ENCODE results near the gene IGSF6. TPM values are rescaled to one million over a fixed set of nuclear protein-coding genes. Genes with fewer than 3 reads are reported as not detected.
A peak's percentile ranks its signal among the peaks of the same experiment; 100 is the strongest.

The IGSF6 gene
- total RNA-seq, 3 donors from 2014 or later, result not detected

DNA sequence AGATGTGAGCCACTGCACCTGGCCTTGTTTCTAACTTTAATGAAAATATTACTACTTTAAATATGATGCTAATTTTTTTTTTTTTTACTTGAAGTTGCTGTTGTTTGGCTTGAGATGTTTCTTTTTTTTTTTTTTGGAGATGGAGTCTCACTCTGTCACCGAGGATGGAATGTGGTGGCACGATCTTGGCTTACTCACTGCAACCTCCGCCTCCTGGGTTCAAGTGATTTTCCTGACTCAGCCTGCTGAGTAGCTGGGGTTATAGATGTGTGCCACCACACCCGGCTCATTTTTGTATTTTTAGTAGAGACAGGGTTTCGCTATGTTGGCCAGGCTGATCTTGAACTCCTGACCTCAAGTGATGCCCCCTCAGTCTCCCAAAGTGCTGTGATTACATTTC, 23.6 kb downstream of the IGSF6 start:
- no peaks in the 10 kb centered on the region for H3K9me3 Mint-ChIP-seq
- ATAC-seq (no peak), DNase-seq (no peak)
- H3K4me3 Mint-ChIP-seq, result no peak overlapping the region
- H3K27me3 Mint-ChIP-seq (ENCODE audit: low read depth), result no peaks in the 10 kb centered on the region
- H3K4me1 Mint-ChIP-seq (ENCODE audit: low read depth), result peaks cover 27% of the 10 kb centered on the region
- H3K36me3 Mint-ChIP-seq (ENCODE audit: insufficient read depth), result peaks cover 37% of the 10 kb centered on the region

DNA sequence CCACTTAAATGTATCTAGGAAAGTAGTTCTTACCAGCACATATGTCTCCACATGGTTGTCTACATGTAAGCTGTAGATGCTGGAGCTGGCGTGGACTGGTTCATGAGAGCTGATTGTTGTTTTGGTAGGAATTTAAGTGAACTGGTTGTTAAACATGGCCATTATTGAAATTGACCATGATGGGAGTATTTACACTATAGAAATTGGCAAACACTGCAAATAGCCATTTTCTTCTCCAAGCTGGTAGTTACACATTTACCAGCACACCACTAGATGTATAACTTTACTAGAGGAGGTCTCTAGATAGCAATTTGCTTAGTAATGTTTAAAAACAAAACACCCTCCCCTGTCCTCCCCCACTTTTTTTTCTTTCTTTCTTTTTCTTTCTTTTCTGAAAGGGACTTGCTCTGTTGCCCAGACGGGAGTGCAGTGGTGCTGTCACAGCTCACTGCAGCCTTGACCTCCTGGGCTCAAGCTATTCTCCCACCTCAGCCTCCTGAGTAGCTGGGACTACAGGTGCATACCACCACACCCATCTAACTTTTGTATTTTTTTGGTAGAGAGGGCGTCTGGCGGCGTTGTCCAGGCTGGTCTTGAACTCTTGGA, 24.2 kb downstream of the IGSF6 start:
- Mint-ChIP-seq H3K27me3 (ENCODE audit: low read depth) (no peaks in the 10 kb centered on the region), H3K36me3 (ENCODE audit: insufficient read depth) (peaks cover 41% of the 10 kb centered on the region), H3K4me3 (no peak overlapping the region), H3K4me1 (ENCODE audit: low read depth) (peaks cover 27% of the 10 kb centered on the region), H3K9me3 (no peaks in the 10 kb centered on the region)
- DNase-seq (no peak), ATAC-seq (no peak)

DNA sequence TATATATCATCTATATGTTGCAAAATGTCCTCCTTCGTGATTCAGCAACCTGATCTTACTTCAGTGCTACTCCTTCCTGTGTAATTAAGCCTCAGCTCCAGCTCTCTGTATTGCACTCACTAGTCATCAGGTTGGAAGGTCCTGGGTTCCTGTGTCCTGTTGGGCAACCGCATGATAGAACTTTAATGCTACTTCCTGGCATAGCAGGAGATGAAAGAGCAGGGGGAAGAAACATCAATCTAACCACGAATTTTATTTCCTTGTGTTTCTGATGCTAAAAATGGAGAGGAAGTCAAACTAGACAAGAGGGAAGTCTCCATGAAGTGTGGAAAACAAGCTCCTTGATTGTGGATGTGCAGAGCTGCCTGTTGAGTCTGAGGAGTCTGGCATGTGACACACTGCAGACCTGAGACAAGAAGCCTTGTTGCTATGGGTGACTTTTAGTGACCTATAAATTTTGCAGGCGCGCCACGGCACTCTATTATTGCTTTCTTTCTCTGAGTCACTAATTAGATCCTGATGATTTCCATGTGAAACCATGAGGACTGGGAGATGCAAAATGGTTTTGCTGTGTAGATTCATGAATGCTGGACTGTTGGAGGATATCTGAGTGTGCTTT, 25.6 kb downstream of the IGSF6 start:
- no peaks in the 10 kb centered on the region for H3K27me3 Mint-ChIP-seq (ENCODE audit: low read depth)
- DNase-seq, result no peak
- peak overlapping the region; percentile 2 for H3K4me3 Mint-ChIP-seq
- no peaks in the 10 kb centered on the region for H3K9me3 Mint-ChIP-seq
- H3K4me1 Mint-ChIP-seq (ENCODE audit: low read depth), result peaks cover 32% of the 10 kb centered on the region
- H3K36me3 Mint-ChIP-seq (ENCODE audit: insufficient read depth), result peaks cover 43% of the 10 kb centered on the region
- ATAC-seq, result peak; percentile 54 to 62

DNA sequence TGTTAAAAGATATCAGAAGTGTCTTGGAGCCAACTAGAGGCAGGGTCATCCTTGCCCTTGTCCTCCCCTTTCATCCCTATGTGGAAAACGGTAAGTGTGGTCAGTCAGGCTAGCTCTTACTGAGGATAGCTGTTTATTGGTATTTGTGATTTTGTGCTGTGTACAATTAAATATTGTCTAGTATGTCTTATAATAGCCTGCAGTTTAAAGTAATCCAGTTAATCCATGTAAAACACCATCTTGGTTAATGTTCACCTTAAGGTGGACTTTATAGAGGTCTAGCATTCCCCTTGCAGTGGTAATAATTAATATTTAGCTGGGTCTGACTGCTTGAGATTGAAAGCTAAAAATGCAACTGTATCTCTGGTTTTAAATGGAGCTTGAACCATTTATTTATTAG, 27.4 kb downstream of the IGSF6 start:
- DNase-seq, result no peak
- ATAC-seq, result no peak
- peaks cover 40% of the 10 kb centered on the region for H3K4me1 Mint-ChIP-seq (ENCODE audit: low read depth)
- H3K36me3 Mint-ChIP-seq (ENCODE audit: insufficient read depth), result peaks cover 48% of the 10 kb centered on the region
- no peaks in the 10 kb centered on the region for H3K9me3 Mint-ChIP-seq
- no peak overlapping the region for H3K4me3 Mint-ChIP-seq
- no peaks in the 10 kb centered on the region for H3K27me3 Mint-ChIP-seq (ENCODE audit: low read depth)

DNA sequence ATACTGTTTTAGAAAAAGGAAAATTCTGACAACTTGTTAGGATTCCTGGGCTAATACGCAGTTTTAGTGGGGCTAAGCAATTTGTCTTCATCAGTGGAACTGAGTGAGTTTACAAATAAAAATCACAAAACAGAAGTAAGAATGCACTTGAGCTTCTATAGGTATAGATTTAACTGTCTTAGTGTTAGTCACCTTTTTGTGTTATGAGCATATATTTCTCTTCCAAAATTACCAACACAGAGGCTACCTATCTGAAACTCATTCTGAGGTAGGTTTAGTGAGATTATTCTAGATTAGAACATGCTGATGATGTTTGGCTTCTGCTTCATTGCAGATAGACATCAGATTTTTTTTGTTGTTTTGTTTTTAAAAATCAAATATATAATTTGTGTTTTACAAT, 29.9 kb downstream of the IGSF6 start:
- Mint-ChIP-seq H3K36me3 (ENCODE audit: insufficient read depth) (peaks cover 34% of the 10 kb centered on the region), H3K9me3 (no peaks in the 10 kb centered on the region), H3K4me3 (no peak overlapping the region), H3K4me1 (ENCODE audit: low read depth) (peaks cover 52% of the 10 kb centered on the region), H3K27me3 (ENCODE audit: low read depth) (no peaks in the 10 kb centered on the region)
- no peak for ATAC-seq
- no peak for DNase-seq

DNA sequence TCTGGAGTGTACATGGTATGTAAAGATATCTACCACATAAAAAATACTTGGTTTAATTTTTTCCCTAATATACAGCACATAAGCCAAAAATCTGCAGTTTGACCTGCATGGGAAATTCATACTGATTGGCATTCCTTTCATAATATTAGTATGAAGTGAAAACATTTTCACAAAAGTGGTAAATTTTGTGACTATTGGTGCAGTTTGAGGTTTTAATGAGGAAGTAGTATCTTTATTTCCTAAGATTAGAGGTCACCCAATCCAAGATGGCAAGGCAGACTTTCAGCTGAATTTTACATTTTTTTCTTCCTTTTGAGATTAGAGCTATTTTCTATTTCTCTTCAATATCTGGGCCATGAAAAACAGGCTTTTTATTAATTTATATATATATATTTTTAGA, 31.8 kb downstream of the IGSF6 start:
- ATAC-seq, result no peak

DNA sequence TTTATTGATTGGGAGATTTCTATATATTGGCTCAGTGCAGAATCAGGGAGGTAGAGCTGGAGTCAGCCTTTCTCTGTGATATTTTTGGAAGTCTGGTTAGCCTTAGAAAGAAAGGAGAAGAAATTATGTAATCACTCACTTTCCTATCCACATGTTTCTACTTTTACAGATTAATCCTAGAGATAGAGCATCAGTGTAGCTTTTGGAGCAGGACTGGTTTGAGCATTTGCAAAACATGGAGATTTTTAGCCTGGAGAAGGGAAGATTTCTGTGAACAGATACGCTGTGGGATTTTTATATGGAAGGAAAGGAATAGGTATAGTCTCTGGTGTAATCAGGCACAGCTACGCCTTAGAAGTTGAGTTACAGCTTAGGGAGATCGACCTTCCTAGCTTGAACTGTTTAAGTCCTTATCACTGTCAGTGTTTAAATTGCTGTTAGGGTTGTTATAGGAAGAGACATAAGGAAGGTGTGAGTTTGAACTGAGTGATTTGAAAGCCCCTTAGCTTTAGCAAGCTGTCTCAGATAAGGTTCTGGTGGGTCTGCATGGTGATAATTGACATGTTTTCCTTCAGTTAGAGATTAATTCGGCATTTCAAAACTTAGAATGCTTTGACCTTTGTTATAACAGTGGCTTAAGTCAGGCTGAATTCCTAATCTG, 32.5 kb downstream of the IGSF6 start:
- H3K4me1 Mint-ChIP-seq (ENCODE audit: low read depth), result peaks cover 52% of the 10 kb centered on the region
- H3K27me3 Mint-ChIP-seq (ENCODE audit: low read depth), result no peaks in the 10 kb centered on the region
- no peak for DNase-seq
- ATAC-seq, result no peak
- H3K36me3 Mint-ChIP-seq (ENCODE audit: insufficient read depth), result peaks cover 20% of the 10 kb centered on the region
- H3K4me3 Mint-ChIP-seq, result no peak overlapping the region
- H3K9me3 Mint-ChIP-seq, result no peaks in the 10 kb centered on the region

More for the DNA sequence above, 31.8 kb downstream of the IGSF6 start:
- no peak overlapping the region for H3K4me3 Mint-ChIP-seq
- H3K36me3 Mint-ChIP-seq (ENCODE audit: insufficient read depth), result peaks cover 24% of the 10 kb centered on the region
- peaks cover 49% of the 10 kb centered on the region for H3K4me1 Mint-ChIP-seq (ENCODE audit: low read depth)
- no peaks in the 10 kb centered on the region for H3K27me3 Mint-ChIP-seq (ENCODE audit: low read depth)
- H3K9me3 Mint-ChIP-seq, result no peaks in the 10 kb centered on the region
- DNase-seq, result no peak

DNA sequence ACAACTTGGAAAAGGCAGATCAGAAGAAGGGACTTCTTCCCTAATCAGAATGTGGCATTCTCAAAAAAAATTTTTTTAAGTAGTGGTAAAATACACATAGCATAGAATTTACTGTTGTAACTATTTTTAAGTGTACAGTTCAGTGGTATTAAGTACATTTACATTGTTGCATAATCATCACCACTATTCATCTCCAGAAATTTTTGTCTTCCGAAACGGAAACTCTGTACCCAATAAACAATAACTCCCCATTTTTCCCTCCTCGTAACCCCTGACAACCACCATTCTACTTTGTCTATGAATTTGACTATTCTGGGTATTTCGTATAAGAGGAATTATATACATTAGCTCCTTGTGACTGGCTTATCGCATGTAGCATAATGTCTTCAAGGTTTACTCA, 34.1 kb downstream of the IGSF6 start:
- no peak overlapping the region for H3K4me3 Mint-ChIP-seq
- H3K27me3 Mint-ChIP-seq (ENCODE audit: low read depth), result no peaks in the 10 kb centered on the region
- peaks cover 15% of the 10 kb centered on the region for H3K36me3 Mint-ChIP-seq (ENCODE audit: insufficient read depth)
- no peaks in the 10 kb centered on the region for H3K9me3 Mint-ChIP-seq
- no peak for DNase-seq
- H3K4me1 Mint-ChIP-seq (ENCODE audit: low read depth), result peaks cover 56% of the 10 kb centered on the region
- ATAC-seq, result no peak

DNA sequence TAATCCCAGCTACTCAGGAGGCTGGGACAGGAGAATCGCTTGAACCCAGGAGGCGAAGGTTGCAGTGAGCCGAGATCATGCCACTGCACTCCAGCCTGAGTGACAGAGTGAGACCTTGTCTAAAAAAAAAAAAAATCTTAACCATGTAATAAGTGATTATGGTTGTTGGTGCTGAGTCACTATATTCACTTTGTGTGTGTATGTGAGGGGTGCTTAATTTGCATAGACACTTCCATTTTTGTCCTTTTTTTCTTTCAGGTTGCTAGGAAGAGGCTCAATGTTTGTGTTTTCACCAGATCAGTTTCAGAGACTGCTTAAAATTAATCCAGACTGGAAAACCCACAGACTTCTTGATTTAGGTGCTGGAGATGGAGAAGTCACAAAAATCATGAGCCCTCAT, 34.8 kb downstream of the IGSF6 start:
- peaks cover 57% of the 10 kb centered on the region for H3K4me1 Mint-ChIP-seq (ENCODE audit: low read depth)
- H3K27me3 Mint-ChIP-seq (ENCODE audit: low read depth), result no peaks in the 10 kb centered on the region
- peaks cover 12% of the 10 kb centered on the region for H3K36me3 Mint-ChIP-seq (ENCODE audit: insufficient read depth)
- no peaks in the 10 kb centered on the region for H3K9me3 Mint-ChIP-seq
- DNase-seq, result no peak
- H3K4me3 Mint-ChIP-seq, result no peak overlapping the region
- ATAC-seq, result no peak

DNA sequence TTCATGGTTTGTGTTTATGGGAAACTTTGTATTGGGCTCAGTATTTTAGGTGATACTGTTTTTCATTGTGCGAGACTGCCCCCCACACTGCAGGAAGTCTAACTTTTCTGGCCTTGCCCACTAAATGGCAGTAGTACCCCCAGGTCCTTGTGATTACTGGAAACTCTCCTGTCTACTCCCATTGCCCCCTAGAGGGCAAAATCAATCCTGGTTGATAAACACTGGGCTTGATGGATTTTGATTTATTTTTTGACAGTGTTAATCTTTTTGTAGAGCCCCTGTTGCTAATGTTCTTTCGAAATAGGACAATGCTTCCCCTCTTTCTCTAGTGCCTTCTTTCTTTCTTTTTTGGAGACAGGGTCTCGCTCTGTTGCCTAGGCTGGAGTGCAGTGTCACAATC, 37.5 kb downstream of the IGSF6 start:
- no peaks in the 10 kb centered on the region for H3K27me3 Mint-ChIP-seq (ENCODE audit: low read depth)
- H3K4me3 Mint-ChIP-seq, result no peak overlapping the region
- peaks cover 68% of the 10 kb centered on the region for H3K4me1 Mint-ChIP-seq (ENCODE audit: low read depth)
- ATAC-seq, result no peak
- no peaks in the 10 kb centered on the region for H3K9me3 Mint-ChIP-seq
- H3K36me3 Mint-ChIP-seq (ENCODE audit: insufficient read depth), result peaks cover 6% of the 10 kb centered on the region
- no peak for DNase-seq

DNA sequence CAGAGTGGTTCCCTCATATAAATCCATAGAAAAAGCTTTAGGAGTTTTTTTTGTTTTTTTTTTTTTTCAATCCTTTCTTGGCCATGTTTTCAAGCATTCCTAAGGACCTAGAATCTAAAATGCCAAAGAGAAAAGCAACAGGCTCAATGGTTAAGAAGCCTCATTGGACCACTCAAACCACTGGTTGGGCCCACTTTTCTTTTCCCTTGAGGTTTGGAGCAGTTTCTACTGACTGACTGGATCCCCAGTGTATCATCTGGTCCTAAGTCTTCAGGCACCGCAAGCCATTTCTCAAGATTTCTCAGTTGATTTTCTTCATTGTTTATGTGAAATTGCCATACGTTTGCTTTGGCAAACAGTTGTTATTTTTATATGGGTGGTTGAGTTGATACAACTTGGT, 38.6 kb downstream of the IGSF6 start:
- H3K36me3 Mint-ChIP-seq (ENCODE audit: insufficient read depth), result peaks cover 4% of the 10 kb centered on the region
- DNase-seq (no peak), ATAC-seq (no peak)
- no peaks in the 10 kb centered on the region for H3K27me3 Mint-ChIP-seq (ENCODE audit: low read depth)
- H3K4me3 Mint-ChIP-seq, result no peak overlapping the region
- H3K9me3 Mint-ChIP-seq, result no peaks in the 10 kb centered on the region
- peaks cover 74% of the 10 kb centered on the region for H3K4me1 Mint-ChIP-seq (ENCODE audit: low read depth)

DNA sequence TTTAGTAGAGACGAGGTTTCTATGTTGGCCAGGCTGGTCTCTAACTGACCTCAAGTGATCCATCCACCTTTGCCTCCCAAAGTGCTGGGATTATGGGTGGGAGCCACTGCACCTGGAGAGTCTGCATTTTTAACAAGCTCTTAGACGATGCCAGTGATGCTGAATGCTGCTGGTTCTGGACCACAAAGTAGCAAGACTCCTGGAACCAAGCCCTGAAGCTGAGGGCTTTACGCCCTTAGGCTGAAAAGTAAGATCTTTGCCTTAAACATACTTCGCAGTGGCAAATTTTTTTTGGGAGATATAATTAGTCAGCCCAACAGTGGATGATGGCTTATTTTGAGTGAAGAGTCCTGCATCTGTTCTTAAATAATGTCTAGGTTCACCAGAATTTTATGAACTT, 39.0 kb downstream of the IGSF6 start:
- Mint-ChIP-seq H3K4me1 (ENCODE audit: low read depth) (peaks cover 78% of the 10 kb centered on the region), H3K36me3 (ENCODE audit: insufficient read depth) (peaks cover 4% of the 10 kb centered on the region), H3K9me3 (no peaks in the 10 kb centered on the region), H3K4me3 (no peak overlapping the region), H3K27me3 (ENCODE audit: low read depth) (no peaks in the 10 kb centered on the region)
- no peak for ATAC-seq
- no peak for DNase-seq

DNA sequence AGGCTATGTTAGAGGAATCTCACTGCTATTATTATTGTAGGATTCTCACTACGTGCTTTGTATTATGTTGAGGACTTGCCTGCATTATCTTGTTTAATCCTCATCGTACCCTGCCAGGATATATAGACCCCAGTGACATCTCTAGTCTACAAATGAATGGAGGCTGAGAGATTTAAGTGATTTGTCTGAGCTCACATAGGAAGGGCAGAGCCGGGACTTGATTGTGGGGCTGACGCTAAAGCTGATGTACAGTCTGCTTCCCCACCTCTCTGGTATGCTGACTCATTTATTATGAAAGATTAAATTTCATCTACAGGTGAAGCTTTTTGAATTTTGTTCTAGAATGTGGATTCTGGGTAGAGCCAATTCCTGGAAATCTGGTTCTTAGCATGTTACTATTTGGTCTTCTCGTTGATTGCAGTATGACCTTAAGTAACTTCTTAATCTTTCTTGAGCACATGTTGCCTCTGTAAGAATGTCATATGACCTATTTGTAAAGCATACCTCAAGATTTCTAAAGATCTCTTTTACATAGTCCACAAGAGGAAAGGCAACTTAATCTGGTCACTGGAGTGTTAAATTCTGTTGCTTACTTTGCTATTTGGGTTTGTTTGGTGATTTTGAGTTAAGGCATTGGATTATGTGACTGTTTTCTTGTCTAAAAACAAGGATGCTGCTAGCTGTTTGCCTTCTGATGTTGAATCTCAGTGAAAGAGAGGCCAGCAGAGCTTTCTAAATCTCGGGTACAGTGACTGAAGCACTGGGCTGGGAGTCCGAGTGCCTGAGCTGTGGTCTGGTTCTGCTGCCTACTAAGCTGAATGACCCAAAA, 40.6 kb downstream of the IGSF6 start:
- DNase-seq (no peak), ATAC-seq (peak; percentile 61 to 75)
- H3K9me3 Mint-ChIP-seq, result no peaks in the 10 kb centered on the region
- H3K4me1 Mint-ChIP-seq (ENCODE audit: low read depth), result peaks cover 86% of the 10 kb centered on the region
- peak overlapping the region; percentile 33 for H3K4me3 Mint-ChIP-seq
- peaks cover 1% of the 10 kb centered on the region for H3K36me3 Mint-ChIP-seq (ENCODE audit: insufficient read depth)
- H3K27me3 Mint-ChIP-seq (ENCODE audit: low read depth), result no peaks in the 10 kb centered on the region

DNA sequence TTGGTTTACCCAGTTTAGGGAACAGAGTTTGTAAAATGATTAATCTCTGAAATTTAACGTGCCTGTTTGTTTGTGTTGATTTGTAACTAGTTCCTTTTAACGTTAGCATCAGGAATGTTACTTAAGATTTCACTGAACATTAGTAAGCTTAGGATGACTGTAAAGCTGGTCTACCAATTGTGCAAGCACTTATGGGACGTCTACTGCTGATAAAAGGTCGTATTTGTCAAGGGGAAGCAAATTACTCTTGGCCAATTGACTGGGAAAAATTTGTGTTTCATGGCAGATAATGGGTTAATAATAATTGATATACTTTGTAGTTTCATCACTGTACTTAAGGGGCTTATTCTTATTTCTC, 41.2 kb downstream of the IGSF6 start:
- DNase-seq (no peak), ATAC-seq (no peak)
- peaks cover 1% of the 10 kb centered on the region for H3K36me3 Mint-ChIP-seq (ENCODE audit: insufficient read depth)
- peaks cover 80% of the 10 kb centered on the region for H3K4me1 Mint-ChIP-seq (ENCODE audit: low read depth)
- H3K9me3 Mint-ChIP-seq, result no peaks in the 10 kb centered on the region
- H3K4me3 Mint-ChIP-seq, result no peak overlapping the region
- H3K27me3 Mint-ChIP-seq (ENCODE audit: low read depth), result no peaks in the 10 kb centered on the region

Measured in activated T-cell treated with anti-CD3 and anti-CD28 coated beads, Interleukin-2, amount 50 U/mL, for 4 hours (primary cell).